B cell (primary cell): ENCODE results near the gene ETS1. TPM values are rescaled to one million over a fixed set of nuclear protein-coding genes. Genes with fewer than 3 reads are reported as not detected.
A peak's percentile ranks its signal among the peaks of the same experiment; 100 is the strongest.

Experiments
- ATAC-seq: fragments of 200-7000 bp; cut with Tn5 transposase; one replicate; pipeline ENCODE4 v1.10.0; 2021; ENCODE audit warnings: low read depth, mild to moderate bottlenecking, moderate number of reproducible peaks, moderate library complexity
- CTCF ChIA-PET: fragments of 350-600 bp; sonication (Branson Sonifier 250); formaldehyde crosslinking; loops from one replicate; lab custom pipeline; 2021; ENCODE audit warnings: antibody characterized with exemption, inconsistent platforms; lab: Charles Lee
- POLR2A ChIA-PET: fragments of 350-600 bp; sonication (Branson Sonifier 250); formaldehyde crosslinking; loops from one replicate; lab custom pipeline; 2021; ENCODE audit warnings: antibody characterized with exemption; lab: Charles Lee
- DNase-seq: peaks from one replicate; pipeline ENCODE4 v3.0.0; 2013
- H2AFZ ChIP-seq: 2 replicates; pipeline ENCODE4 v1.6.1; 2012; ENCODE audit warnings: mild to moderate bottlenecking, low read depth, low read length; ENCODE audit not compliant: insufficient read depth, poor library complexity, severe bottlenecking
- H3K27ac ChIP-seq, 2 donors: 1 replicate in 1 of 2; 2 replicates in 1 of 2; pipeline ENCODE4 v1.5.1; 2012 to 2013; ENCODE audit warnings: low read length in 2 of 2, mild to moderate bottlenecking in 2 of 2, moderate library complexity in 1 of 2
- H3K27me3 ChIP-seq, 4 experiments: fragments of 200-600 bp in 1 of 4; sonication (generic) in 1 of 4; replicated peaks in 1 of 4; 1 replicate in 2 of 4; 2 replicates in 2 of 4; pipeline versions ENCODE4 v1.6.1 to v1.7.0; 2013 to 2016; ENCODE audit warnings: low read length in 3 of 4, mild to moderate bottlenecking in 2 of 4, mixed read lengths in 1 of 4, moderate library complexity in 1 of 4; ENCODE audit not compliant: insufficient read depth in 4 of 4, control insufficient read depth in 3 of 4; ENCODE audit errors: control extremely low read depth in 1 of 4
- H3K36me3 ChIP-seq, 2 experiments: replicated peaks in 1 of 2; 1 replicate in 1 of 2; 2 replicates in 1 of 2; pipeline versions ENCODE4 v1.6.1 to v1.7.1; 2013; ENCODE audit warnings: low read length in 1 of 2; ENCODE audit not compliant: insufficient read depth in 2 of 2, control insufficient read depth in 1 of 2; ENCODE audit errors: control extremely low read depth in 1 of 2, extremely low read depth in 1 of 2
- H3K4me1 ChIP-seq, 2 donors: fragments of 200-600 bp in 1 of 2; sonication (generic) in 1 of 2; 1 replicate in 1 of 2; 2 replicates in 1 of 2; pipeline versions ENCODE4 v1.5.1 to v1.6.1; 2013 to 2017; ENCODE audit warnings: low read length in 2 of 2; ENCODE audit not compliant: control insufficient read depth in 2 of 2, insufficient read depth in 2 of 2
- H3K4me2 ChIP-seq: replicated peaks from 2 replicates; pipeline ENCODE3; 2012; ENCODE audit warnings: mild to moderate bottlenecking, low read depth, low read length; ENCODE audit not compliant: poor library complexity, severe bottlenecking
- H3K4me3 ChIP-seq, 5 experiments: fragments of 200-600 bp in 1 of 5; sonication (generic) in 1 of 5; 1 replicate in 3 of 5; 2 replicates in 2 of 5; pipeline versions ENCODE4 v1.5.1 to v1.7.0; 2011 to 2016; ENCODE audit warnings: low read length in 4 of 5, mild to moderate bottlenecking in 4 of 5, low read depth in 2 of 5, control low read depth in 1 of 5, moderate library complexity in 1 of 5; ENCODE audit not compliant: insufficient read depth in 1 of 5; ENCODE audit errors: control extremely low read depth in 1 of 5, extremely low read depth in 1 of 5
- H3K79me2 ChIP-seq: fragments of 200-600 bp; sonication (generic); one replicate; pipeline ENCODE4 v1.6.0; 2016; ENCODE audit warnings: low read length; ENCODE audit not compliant: control insufficient read depth, insufficient read depth
- H3K9ac ChIP-seq: fragments of 200-600 bp; sonication (generic); 2 replicates; pipeline ENCODE4 v1.6.1; 2017; ENCODE audit warnings: mild to moderate bottlenecking, low read length, moderate library complexity
- H3K9me3 ChIP-seq, 3 donors: one replicate each; pipeline versions ENCODE4 v1.6.1 to v1.7.1; 2013; ENCODE audit warnings: low read length in 2 of 3; ENCODE audit not compliant: control insufficient read depth in 2 of 3, insufficient read depth in 1 of 3; ENCODE audit errors: control extremely low read depth in 1 of 3
- H4K20me1 ChIP-seq: 2 replicates; pipeline ENCODE4 v1.6.0; 2012; ENCODE audit warnings: mild to moderate bottlenecking, low read length; ENCODE audit not compliant: insufficient read depth, control insufficient read depth, poor library complexity, severe bottlenecking
- H3K27ac Mint-ChIP-seq: one replicate; pipeline ENCODE4 v1.8.0; 2021; ENCODE audit warnings: mixed read lengths
- H3K27me3 Mint-ChIP-seq: one replicate; pipeline ENCODE4 v1.8.0; 2021; ENCODE audit warnings: mixed read lengths
- H3K4me1 Mint-ChIP-seq: one replicate; pipeline ENCODE4 v1.8.0; 2021; ENCODE audit warnings: mixed read lengths
- H3K4me3 Mint-ChIP-seq: one replicate; pipeline ENCODE4 v1.8.0; 2021; ENCODE audit warnings: mixed read lengths
- H3K9me3 Mint-ChIP-seq: one replicate; pipeline ENCODE4 v1.8.0; 2022; ENCODE audit warnings: mixed read lengths; ENCODE audit not compliant: insufficient read depth
- CTCF ChIP-seq: fragments of 200-600 bp; IDR thresholded peaks from one replicate; pipeline ENCODE4 v1.8.0; 2022; ENCODE audit warnings: antibody characterized with exemption, mild to moderate bottlenecking
- EZH2 ChIP-seq: IDR thresholded peaks from 2 replicates; pipeline ENCODE4 v1.6.1; 2012; ENCODE audit warnings: borderline replicate concordance, low read depth, mild to moderate bottlenecking, moderate library complexity, low read length; ENCODE audit not compliant: insufficient read depth, poor library complexity, severe bottlenecking
- WGBS: methylation state at CpG from one replicate; pipeline ENCODE4 v1.1.5; 2013; ENCODE audit warnings: missing lambda C conversion rate; ENCODE audit not compliant: insufficient coverage; 5-methylcytosine and 5-hydroxymethylcytosine counted together
- intact Hi-C: fragments of 100-400 bp; cut with micrococcal nuclease; formaldehyde crosslinking; loops from one replicate; pipeline ENCODE4 v1.10.0; 2022
- polyA plus RNA-seq: library from polyadenylated mRNA; depleted of rRNA; stranded (reverse); fragments of >200 nt; gene quantifications from 2 replicates; pipeline ENCODE4 v1.2.3, GENCODE V29; 2012
- total RNA-seq, 2 donors: library from RNA; stranded (reverse); fragments of 120-200 nt in 1 of 2; gene quantifications; 1 replicate in 1 of 2; 2 replicates in 1 of 2; pipeline versions ENCODE4 v1.2.3 to v1.2.4, GENCODE V29; 2013 to 2022

ETS1 gene
- total and polyA plus RNA-seq, 2 donors (not counting 1 experiment from before 2014, with no cell fraction given) = 115 to 271 TPM

- no peak overlapping the region for H3K4me3 ChIP-seq
- TF ChIP-seq CTCF (no peak), EZH2 (no peak)
- ChIA-PET POLR2A (no interaction called here), CTCF (interaction anchor here (1.0 to 1.3 kb wide), 3 partner anchors 44 to 263 kb away, joined by 4 to 7 read pairs (median 4); no protein-coding TSS in a partner anchor)
- peaks cover 30% of the 10 kb centered on the region for H3K4me1 Mint-ChIP-seq
- H3K27me3 Mint-ChIP-seq = no peaks in the 10 kb centered on the region
- no peak overlapping the region for H2AFZ ChIP-seq
- intact Hi-C loops = no loop called here
- H3K4me2 ChIP-seq = peak overlapping the region; percentile 31
- no peaks in the 10 kb centered on the region for H3K79me2 ChIP-seq
- 98% methylated on average over 7 of the region's 7 CpGs for WGBS
- H3K9ac ChIP-seq = no peak overlapping the region
- no peak for ATAC-seq
- no peaks in the 10 kb centered on the region for H4K20me1 ChIP-seq
- no peaks in the 10 kb centered on the region for H3K36me3 ChIP-seq
- H3K9me3 Mint-ChIP-seq = peaks cover 2% of the 10 kb centered on the region
- H3K9me3 ChIP-seq = no peaks in the 10 kb centered on the region
- H3K4me3 Mint-ChIP-seq = no peak overlapping the region
- no peak overlapping the region for H3K27ac ChIP-seq
- no peaks in the 10 kb centered on the region for H3K27me3 ChIP-seq
- H3K27ac Mint-ChIP-seq = no peak overlapping the region
- peaks cover 0 to 10% of the 10 kb centered on the region in 2 donors for H3K4me1 ChIP-seq
- DNase-seq = no peak
Observed at GRCh38 chr11:128586689-128587088, 669 bp downstream of the ETS1 start.

GRCh38 chr11:128585498-128586238, 1.7 kb downstream of the ETS1 start:
- H3K27ac ChIP-seq = no peak overlapping the region
- H2AFZ ChIP-seq = peak overlapping the region; percentile 17
- CTCF ChIA-PET = interaction anchor here (1.1 kb wide), 1 partner anchor 45 kb away, joined by 7 read pairs; no protein-coding TSS in a partner anchor
- peaks cover 31% of the 10 kb centered on the region for H3K4me1 Mint-ChIP-seq
- H3K4me3 ChIP-seq = no peak overlapping the region
- ATAC-seq (no peak), DNase-seq (no peak)
- intact Hi-C loops = no loop called here
- no peaks in the 10 kb centered on the region for H4K20me1 ChIP-seq
- TF ChIP-seq CTCF (no peak), EZH2 (no peak)
- no peak overlapping the region for H3K27ac Mint-ChIP-seq
- no peaks in the 10 kb centered on the region for H3K27me3 ChIP-seq
- H3K9me3 Mint-ChIP-seq = peaks cover 2% of the 10 kb centered on the region
- no peaks in the 10 kb centered on the region for H3K36me3 ChIP-seq
- peak overlapping the region; percentile 31 for H3K4me2 ChIP-seq
- POLR2A ChIA-PET = no interaction called here
- no peaks in the 10 kb centered on the region for H3K27me3 Mint-ChIP-seq
- 94% methylated on average over 9 of the region's 14 CpGs for WGBS
- H3K4me1 ChIP-seq = peaks cover 0 to 10% of the 10 kb centered on the region in 2 donors
- H3K9ac ChIP-seq = no peak overlapping the region
- no peak overlapping the region for H3K4me3 Mint-ChIP-seq
- no peaks in the 10 kb centered on the region for H3K9me3 ChIP-seq
- H3K79me2 ChIP-seq = no peaks in the 10 kb centered on the region
